GM12892 (cell line): ENCODE results near the gene YY1AP1. TPM values are rescaled to one million over a fixed set of nuclear protein-coding genes. Genes with fewer than 3 reads are reported as not detected.
A peak's percentile ranks its signal among the peaks of the same experiment; 100 is the strongest.
"Not testable (repeated sequence)": the region's sequence is repeated elsewhere in the genome, so short reads cannot be mapped to it uniquely, and the experiment has no call there.

Experiments
- DNase-seq: peaks from one replicate; pipeline ENCODE4 v3.0.0; 2011; ENCODE audit not compliant: insufficient read length
- FAIRE-seq: peaks from 2 replicates; lab custom pipeline; 2011; peaks lifted over from hg19 to GRCh38; lab: Jason Lieb, UNC
- POLR2A ChIP-seq: IDR thresholded peaks from 2 replicates; pipeline ENCODE4 v1.6.1; 2011; ENCODE audit warnings: low read depth, low read length, control low read depth
- POLR2AphosphoS5 ChIP-seq: IDR thresholded peaks from 2 replicates; pipeline ENCODE4 v1.6.1; 2011; ENCODE audit warnings: low read depth, low read length, control low read depth
- TAF1 ChIP-seq: IDR thresholded peaks from 2 replicates; pipeline ENCODE4 v1.6.1; 2011; ENCODE audit warnings: low read depth, mild to moderate bottlenecking, control low read depth, low read length, borderline replicate concordance
- polyA plus RNA-seq: library from polyadenylated mRNA; unstranded; fragments of >200 nt; gene quantifications from one replicate; pipeline ENCODE4 v1.2.1, GENCODE V29; 2012; ENCODE audit warnings: missing spikeins, inconsistent platforms; ENCODE audit not compliant: missing spikeins

The YY1AP1 gene
- 42.9 TPM for polyA plus RNA-seq

GRCh38 chr1:155688324-155689080 is at the start of gene YY1AP1:
TSS of gene YY1AP1 (minus strand) at chr1:155688774. CDS start at chr1:155680436, 8,338 bp downstream.
- FAIRE-seq (no peak), DNase-seq (peak; percentile 89)
- TF ChIP-seq TAF1 (no peak; the same call in 1 of the 2 replicates), POLR2A (peak; percentile 62; the same call in 1 of the 2 replicates), POLR2AphosphoS5 (no peak)

- DNase-seq (no peak), FAIRE-seq (no peak)
- no peak for TF ChIP-seq POLR2A
- TF ChIP-seq TAF1, result no peak
- TF ChIP-seq POLR2AphosphoS5, result no peak
Measured at GRCh38 chr1:155729031-155729898, 40.7 kb upstream of the YY1AP1 start.

- no peak for TF ChIP-seq POLR2AphosphoS5
- FAIRE-seq, result no peak
- no peak for DNase-seq
Measured at GRCh38 chr1:155725142-155725541, 36.6 kb upstream of the YY1AP1 start.

GRCh38 chr1:155719703-155720102 is 31.1 kb upstream of the YY1AP1 start:
- no peak for DNase-seq
- FAIRE-seq, result no peak
- TF ChIP-seq TAF1 (no peak), POLR2AphosphoS5 (no peak), POLR2A (no peak)

GRCh38 chr1:155718524-155719115 is 30.0 kb upstream of the YY1AP1 start:
- not testable (repeated sequence) for DNase-seq, FAIRE-seq

- peak; percentile 24 for DNase-seq
- FAIRE-seq, result peak; percentile 14
- TF ChIP-seq POLR2A (no peak), TAF1 (no peak), POLR2AphosphoS5 (no peak)
Measured at GRCh38 chr1:155717041-155717440, 28.5 kb upstream of the YY1AP1 start.

GRCh38 chr1:155715777-155716176 is 27.2 kb upstream of the YY1AP1 start:
- no peak for DNase-seq
- FAIRE-seq, result no peak
- TF ChIP-seq TAF1 (no peak), POLR2A (no peak), POLR2AphosphoS5 (no peak)

GRCh38 chr1:155715056-155715455 is 26.5 kb upstream of the YY1AP1 start:
- not testable (repeated sequence) for FAIRE-seq

GRCh38 chr1:155713075-155713474 is 24.5 kb upstream of the YY1AP1 start:
- TF ChIP-seq POLR2AphosphoS5, result no peak
- no peak for TF ChIP-seq TAF1
- no peak for TF ChIP-seq POLR2A
- DNase-seq (no peak), FAIRE-seq (no peak)

More at GRCh38 chr1:155715056-155715455, 26.5 kb upstream of the YY1AP1 start:
- DNase-seq, result not testable (repeated sequence)

- FAIRE-seq, DNase-seq: not testable (repeated sequence)
Measured at GRCh38 chr1:155712636-155713035, 24.1 kb upstream of the YY1AP1 start.

GRCh38 chr1:155711457-155711856 is 22.9 kb upstream of the YY1AP1 start:
- not testable (repeated sequence) for DNase-seq, FAIRE-seq

- FAIRE-seq, result no peak
- DNase-seq, result no peak
- TF ChIP-seq TAF1, result no peak
- TF ChIP-seq POLR2AphosphoS5, result no peak
- TF ChIP-seq POLR2A, result no peak
Measured at GRCh38 chr1:155709391-155709790, 20.8 kb upstream of the YY1AP1 start.
